ENCODE results near the gene CYB5R2.

GRCh38 chr11:7617032-7617431, 56.3 kb downstream of the CYB5R2 start:
- TF ChIP-seq PATZ1 (CRISPR knock-in tag; IDR thresholded peaks at IDR 0.05; ENCODE audit: borderline replicate concordance) (no peak), ZFP3 (CRISPR knock-in tag; IDR thresholded peaks at IDR 0.05) (no peak), ISL1 (CRISPR knock-in tag; IDR thresholded peaks at IDR 0.05) (no peak), CSDC2 (CRISPR knock-in tag; IDR thresholded peaks at IDR 0.05) (no peak), GLIS3 (CRISPR knock-in tag; IDR thresholded peaks at IDR 0.05) (no peak), ZNF70 (CRISPR knock-in tag; IDR thresholded peaks at IDR 0.05) (no peak), OSR1 (CRISPR knock-in tag; IDR thresholded peaks at IDR 0.05) (no peak), CSRNP3 (CRISPR knock-in tag; IDR thresholded peaks at IDR 0.05) (no peak), ZC3H10 (CRISPR knock-in tag; IDR thresholded peaks at IDR 0.05) (no peak), ESRRG (CRISPR knock-in tag; IDR thresholded peaks at IDR 0.05) (no peak), TCF4 (CRISPR knock-in tag; IDR thresholded peaks at IDR 0.05; ENCODE audit: borderline replicate concordance) (no peak), RARB (CRISPR knock-in tag; IDR thresholded peaks at IDR 0.05) (no peak), ARNTL (CRISPR knock-in tag; IDR thresholded peaks at IDR 0.05; ENCODE audit: borderline replicate concordance, low read depth) (no peak), PPARA (CRISPR knock-in tag; IDR thresholded peaks at IDR 0.05; ENCODE audit: borderline replicate concordance) (no peak)

Data from SK-N-SH treated with all-trans-retinoic acid at 6 μM for 48 hours (cell line).